G401.6 (cell line): Measurements from ENCODE around the gene LRRC45.

Experiments
- FAIRE-seq: peaks from 2 replicates; lab custom pipeline; 2012; peaks lifted over from hg19 to GRCh38; lab: Jason Lieb, UNC

The LRRC45 gene

DNA sequence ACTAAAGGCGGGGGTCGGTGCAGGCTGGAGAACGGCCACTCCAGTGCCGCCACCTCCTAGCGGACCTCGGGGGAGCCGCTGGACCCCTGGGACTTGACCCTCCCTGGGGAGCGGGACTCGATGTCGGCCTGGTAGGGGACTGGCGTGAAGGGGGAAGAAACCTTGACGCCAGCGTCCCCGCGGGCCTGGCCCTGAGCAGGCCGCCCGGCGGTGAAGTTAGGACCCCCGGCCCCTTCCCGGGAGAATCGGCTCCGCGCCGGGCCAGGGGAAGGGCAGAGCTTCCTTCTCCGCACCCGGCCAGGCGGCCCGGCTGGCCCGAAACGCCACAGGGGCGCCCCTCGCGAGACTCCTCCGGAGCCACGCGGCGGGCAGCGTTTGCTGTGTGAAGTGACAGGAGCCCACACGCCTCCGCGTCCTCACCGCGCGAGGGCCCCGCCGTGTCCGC, 42.1 kb downstream of the LRRC45 start:
- FAIRE-seq = no peak

DNA sequence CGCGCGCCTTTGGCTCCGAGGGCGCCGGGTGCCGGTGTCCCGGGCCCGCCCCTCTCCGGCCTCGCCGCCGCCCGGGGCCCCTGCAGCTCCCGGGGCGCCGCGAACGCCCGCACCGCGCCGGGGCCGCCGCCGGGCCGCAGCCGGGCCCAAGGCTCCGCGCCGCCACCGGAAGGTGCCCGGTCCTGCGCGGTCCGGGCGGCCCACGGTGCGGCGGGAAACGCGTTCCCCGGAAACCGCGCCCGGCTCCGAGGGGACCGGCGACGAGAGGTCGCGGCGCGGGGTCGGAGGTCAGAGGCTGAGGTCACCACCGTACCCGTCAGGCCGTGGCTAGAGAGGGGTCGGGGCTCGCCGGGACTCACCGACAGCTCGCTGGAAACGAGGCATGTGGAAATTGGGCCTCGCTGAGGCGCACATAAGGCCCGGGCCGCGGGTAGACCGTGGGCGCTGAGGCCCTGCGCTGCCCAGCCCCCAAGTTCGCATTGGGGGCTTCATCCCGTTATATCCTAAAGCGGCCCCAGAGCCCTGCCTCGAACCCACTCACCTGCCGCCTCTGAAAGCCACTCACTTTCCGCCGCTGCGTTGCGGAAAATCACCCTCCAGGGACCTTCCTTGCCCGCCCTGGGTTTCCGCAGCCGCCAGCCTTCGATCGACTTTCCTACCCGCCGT, 42.7 kb downstream of the LRRC45 start, which contains the start of gene DUS1L:
TSS of gene DUS1L (minus strand) at position 167 of the 666 bp plus-strand sequence. CDS start 745 bp downstream, outside the sequence.
- no peak for FAIRE-seq

DNA sequence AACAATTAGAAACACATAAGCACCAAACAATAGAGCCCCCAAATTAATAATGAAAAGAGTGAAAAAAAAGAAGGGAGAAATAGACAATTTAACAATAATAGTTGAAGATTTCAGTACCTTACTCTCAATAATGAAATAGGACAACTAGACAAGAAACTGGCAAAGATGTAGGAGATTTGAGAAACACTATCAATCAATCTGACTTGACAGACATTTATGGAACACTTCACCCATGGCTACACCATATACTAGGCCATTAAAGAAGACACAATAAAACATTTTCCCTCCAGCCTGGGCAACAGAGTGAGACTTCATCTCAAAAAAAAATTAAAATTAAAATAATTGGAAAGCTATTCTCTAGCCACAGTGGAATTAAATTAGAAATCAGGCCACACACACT, 47.5 kb downstream of the LRRC45 start:
- FAIRE-seq = no peak

DNA sequence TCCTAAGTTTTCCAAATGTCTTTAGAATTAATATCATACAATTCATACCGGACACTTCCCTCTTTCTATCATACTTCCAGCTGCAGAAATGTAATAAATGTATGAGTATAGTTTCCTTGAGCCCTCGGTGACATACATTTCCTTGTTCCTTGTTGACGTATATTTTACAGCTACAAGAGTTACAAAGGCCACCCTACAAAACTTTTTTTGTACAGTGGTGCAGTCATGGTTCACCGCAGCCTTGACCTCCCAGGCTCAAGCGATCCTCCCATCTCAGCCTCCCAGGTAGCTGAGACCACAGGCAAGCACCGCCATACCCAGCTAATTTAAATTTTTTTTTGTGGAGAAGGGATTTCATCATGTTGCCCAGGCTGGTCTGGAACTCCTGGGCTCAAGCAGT, 49.7 kb downstream of the LRRC45 start:
- FAIRE-seq = no peak

DNA sequence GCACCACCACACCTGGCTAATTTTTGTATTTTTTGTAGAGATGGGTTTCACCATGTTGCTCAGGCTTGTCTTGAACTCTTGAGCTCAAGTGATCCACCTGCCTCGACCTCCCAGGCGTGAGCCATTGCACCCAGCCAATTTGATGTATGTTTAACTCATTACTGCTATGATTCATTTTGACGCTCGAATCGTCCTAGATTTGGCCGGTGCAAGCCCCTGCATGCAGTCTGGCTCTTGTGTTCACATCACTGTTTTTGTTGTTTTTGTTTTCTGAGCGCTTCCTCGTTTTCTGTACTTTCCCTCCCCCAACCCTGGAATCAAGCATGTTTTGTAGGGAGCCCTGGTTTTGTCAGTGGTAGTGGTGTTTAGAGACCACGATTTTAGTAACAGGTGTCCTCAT, 50.3 kb downstream of the LRRC45 start:
- no peak for FAIRE-seq

DNA sequence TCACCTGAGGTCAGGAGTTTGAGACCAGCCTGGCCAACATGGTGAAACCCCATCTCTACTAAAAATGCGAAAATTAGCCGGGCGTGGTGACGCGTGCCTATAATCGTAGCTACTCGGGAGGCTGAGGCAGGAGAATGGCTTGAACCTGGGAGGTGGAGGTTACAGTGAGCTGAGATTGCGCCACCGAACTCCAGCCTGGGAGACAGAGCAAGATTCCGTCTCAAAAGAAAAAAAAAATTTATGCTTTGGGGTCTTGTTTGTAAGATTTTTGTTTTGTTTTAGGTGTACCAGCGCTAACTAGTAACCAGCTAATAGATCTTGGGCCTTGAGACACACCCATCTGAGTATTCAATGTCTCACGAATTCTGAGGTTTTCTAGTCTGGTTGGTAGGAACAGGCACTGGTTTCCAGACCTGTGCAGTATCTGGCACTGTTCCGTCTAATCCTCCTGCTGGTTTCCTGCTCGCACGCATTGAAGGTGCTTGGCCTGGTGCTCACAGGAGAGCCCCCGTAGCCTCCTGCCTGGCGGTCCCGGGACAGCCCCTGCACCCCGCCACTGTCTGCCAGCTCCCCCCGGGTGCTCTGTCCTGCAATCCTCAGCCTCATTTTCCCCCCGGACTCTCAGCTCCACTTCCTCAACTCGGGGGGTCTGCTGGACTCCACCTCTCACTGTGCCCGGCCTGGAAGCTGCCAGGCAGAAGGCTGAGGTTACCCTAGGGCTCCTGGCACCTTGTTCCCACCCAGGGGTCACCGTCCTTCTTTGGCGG, 53.1 kb downstream of the LRRC45 start:
- FAIRE-seq = peak; percentile 8

DNA sequence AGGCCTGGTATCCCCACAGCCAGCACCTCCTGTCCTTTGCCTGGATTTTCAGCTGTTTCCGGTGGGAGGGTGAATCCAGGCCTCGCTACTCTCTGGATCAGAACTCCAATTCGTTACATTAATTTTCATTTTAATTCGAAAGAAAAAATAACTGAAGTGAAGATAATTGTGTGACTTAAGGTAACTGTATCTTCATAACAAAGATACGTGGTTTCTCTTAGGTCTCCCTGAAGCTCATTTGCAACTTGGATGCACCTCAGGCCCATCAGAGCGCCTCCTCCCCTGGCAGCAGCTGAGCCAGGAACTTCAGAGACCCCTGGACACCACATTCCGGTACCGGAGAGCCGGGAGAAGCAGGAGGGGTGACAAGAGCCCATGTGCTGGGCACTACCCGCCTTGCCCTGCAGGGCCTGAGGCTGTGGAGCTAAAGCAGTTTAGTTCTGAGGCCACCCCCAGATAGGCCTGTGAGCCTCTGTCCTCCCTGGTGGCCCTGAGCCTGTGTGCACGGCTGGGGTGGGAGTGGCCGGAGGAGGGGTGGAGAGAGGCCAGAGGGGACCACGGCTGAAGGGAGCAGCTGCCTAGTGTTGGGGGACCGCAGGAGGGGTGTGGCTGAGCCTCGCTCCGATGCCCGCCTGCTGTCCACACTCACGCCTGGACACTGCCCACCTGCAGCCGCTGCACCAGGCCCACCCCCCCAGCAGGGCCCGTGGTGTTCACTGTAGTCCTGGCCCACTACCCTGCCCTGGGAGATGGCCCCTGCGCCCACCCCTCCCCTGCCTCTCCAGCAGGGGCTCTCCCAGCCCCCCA, 53.9 kb downstream of the LRRC45 start:
- FAIRE-seq = no peak

DNA sequence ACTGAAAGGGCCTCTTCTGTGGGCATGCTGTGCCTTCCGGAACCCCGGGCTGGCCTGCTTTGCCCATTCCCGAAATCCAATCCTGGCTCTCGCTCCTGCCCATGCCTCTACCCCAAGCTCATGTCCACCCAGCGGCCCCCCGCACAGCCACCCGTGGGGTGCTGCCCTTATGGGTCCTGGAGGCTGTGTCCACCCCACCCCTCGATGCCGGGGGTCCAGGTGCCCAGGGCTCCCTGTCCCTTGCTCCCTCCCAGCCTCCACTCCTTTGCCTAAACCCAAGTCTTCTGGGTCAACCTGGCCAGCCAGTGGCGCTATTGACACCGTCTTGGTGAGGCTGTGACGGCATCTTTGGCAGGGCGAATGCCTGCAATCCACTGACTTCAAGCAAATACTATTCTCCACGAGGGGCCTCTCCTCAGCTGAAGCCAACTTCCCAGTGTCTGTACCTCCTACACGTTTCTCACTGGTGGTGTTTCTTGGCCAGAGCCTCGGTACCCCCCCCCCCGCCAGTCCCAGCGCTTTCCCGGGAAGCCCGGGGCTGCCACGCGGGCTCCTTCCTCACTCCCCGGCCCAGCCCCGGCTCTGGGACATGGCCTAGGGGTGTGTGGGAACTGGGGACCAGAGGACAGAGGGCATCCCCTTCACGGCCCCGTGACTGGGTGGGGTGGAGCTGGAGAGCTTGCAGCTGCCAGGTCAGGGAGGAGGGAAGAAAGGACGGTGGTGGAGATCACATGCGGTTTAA, 54.7 kb downstream of the LRRC45 start:
- peak; percentile 36 for FAIRE-seq

DNA sequence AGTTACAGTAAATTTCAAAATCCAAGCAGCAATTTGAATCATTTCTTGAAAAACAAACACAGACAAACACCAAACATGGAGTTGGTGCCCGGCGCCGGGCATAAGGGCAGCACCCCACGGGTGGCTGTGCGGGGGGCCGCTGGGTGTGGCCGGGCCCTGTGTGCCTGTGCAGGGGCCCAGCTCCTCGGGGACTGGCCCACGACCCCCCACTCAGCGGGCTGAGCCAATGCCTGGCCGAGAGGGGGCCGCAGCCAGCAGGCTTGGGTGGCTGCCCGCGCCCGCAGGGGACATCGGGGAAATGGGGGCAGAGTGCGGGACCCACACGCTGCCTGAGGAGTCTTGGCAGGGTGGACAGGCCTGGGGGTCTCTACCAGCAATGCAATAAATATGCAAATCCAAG, 55.3 kb downstream of the LRRC45 start:
- FAIRE-seq = no peak

DNA sequence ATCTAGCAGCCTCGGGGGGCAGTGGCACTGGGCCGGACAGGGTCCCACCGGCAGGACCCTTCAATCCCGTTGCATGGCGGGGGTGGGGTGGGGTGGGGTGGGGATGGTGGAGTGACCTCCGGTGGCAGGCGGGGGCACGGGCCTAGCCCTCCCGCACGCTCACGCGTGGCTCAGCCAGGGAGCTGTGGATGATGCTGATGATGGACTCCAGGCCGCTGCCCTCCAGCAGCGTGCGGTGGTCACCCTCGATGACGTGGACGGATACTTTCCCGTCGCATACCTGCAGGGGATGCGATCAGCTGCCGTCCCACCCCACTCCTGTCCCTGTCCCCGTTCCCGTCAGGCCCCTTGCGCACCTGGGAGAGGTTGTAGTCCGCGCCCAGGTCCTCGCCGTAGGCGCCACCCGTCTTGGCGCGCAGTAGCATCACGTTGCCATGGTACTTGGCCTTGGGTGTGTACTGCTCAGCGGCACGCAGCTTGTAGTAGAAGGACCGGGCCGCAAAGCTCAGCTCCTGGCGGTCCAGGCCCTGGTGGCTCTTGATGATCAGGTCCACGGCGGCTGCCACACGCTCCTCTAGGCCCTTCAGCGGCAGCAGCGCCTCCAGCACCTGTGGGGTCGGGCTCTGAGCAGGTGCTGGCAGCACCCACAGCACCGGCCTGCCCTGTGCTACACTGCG, 56.0 kb downstream of the LRRC45 start:
- FAIRE-seq = no peak

DNA sequence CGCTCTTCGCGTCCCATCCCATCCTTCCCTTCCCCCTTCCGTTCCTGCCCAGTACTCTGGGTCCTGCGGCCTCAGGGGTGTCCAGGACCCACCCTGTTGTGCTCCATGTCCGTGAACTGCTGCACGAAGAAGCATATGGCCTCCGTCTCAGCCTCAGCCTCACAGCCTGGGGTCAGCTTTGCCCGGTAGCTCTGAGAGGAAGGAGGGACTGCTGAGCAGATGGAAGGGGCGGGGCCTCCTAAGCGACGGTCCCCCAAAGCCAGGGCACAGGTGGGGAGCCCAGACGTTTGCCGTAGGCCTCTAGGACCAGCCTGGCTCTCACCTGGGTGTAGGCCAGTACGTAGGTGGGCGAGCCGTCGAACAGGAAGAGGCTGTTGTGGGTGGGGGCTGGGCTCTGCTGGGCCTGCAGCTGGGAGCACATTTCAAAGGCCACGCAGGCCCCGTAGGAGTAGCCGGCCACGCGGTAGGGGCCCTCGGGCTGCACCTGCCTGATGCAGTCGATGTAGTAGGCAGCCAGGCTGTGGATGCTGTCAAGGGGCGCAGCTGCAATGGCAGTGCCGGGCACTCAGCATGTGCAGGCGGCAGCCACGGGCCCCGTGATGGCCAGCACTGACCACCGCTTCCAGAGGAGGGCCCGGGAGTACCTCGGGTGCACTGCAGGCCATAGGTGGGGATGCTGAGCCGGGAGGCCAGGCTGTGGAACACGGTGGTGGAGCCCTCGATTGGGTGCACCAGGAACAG, 57.1 kb downstream of the LRRC45 start:
- no peak for FAIRE-seq
